Stimulated activated CD4-positive, alpha-beta T cell treated with anti-CD3 and anti-CD28 coated beads, TNF-alpha, amount 100 ng/mL, for 4 hours (primary cell): Measurements from ENCODE around the gene SKP2.
"Not testable (repeated sequence)": the region's sequence is repeated elsewhere in the genome, so short reads cannot be mapped to it uniquely, and the experiment has no call there.

Experiments used
- DNase-seq, 3 experiments: peaks; one replicate each; pipeline ENCODE4 v3.0.0-alpha.2; 2020; ENCODE audit warnings: low read depth in 3 of 3

Gene SKP2

DNA sequence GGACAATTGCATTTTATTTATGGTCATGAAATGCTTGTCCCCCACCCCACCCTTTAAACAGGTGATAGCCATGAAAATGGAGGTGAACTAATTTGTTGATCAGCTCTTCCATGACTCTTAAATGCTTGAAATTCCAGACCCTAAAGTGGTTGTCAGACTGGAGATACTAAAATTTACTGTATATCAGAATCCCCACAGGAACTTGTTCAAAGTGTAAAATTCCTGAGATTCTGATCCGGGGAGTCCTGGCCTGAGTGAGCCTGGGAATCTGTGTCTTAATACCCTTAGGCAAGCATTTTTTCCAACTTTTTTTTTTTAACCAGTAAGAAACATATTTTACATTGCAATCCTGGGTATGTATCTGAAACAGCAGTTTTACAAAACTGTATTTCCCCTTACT lies 4.7 kb downstream of the SKP2 start:
- DNase-seq: no peak

DNA sequence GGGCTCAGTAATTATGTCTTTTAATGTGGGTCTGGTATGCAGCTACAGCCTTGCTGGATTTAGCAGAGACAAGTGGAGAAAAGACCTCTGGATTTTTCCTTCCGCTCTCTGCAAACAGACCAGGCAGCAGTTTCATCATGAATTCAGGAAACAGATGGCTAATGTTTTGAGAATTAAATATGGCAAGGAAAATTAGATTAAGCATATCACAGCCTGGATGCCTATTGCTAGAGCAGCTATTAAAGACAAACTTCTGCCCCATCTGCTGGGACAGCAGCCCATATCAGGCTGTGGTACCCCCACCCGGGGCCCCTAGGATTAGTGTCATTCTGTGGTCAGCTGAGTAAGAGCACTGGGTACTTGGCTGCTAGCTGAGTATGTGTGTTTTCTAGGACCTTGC lies 6.2 kb downstream of the SKP2 start:
- no peak for DNase-seq

DNA sequence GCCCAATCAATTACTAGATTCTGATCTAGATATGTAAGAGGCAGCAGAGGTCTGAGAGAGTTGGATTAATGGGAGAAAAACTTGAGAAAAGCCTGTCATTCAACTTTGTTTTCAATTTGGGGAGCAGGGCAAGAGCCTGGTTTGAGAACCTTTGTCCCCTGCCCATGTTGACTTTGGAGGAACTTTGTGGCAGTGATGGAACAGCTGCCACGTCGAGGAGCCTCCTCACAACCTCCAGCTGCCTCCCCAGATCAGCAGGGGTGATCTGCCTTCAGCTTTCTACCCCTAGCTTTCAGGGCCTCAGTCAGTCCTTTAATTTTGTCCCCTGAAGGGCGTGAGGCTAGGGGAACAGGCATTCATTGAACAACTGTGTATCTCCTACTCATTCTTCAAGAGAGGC lies 8.7 kb downstream of the SKP2 start:
- no peak for DNase-seq

GRCh38 chr5:36161361-36161760 lies 9.4 kb downstream of the SKP2 start:
- DNase-seq: no peak

DNA sequence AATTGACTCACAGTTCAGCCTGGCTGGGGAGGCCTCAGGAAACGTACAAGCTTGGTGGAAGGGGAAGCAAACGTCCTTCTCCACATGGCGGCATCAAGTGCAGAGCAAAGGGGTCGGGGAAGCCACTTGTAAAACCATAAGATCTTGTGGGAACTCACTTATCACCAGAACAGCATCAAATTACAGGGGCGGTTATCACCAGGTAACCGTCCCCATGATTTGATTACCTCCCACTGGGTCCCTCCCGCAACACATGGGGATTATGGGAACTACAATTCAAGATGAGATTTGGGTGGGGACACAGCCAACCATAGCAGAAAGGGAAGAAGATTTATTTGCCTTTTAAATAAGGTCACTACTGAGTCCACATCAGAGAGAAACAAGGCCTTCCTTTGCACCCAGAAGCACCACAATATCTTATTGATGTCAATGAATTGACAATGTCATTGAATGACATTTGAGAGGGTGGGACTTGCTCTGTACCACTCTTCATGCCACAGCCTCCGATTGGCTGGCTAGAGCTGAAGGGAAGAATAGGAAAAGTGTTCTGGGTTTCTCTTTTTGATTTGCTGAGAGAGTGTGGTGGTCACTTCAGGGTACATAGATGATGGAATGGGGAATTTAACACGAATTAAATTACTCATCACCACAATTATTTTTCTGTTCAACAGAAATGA lies 11.0 kb downstream of the SKP2 start:
- DNase-seq: no peak

- DNase-seq: no peak
Measured at GRCh38 chr5:36164461-36164860, 12.6 kb downstream of the SKP2 start.

GRCh38 chr5:36168737-36169136 lies 16.8 kb downstream of the SKP2 start:
- DNase-seq: no peak

GRCh38 chr5:36170832-36171424 lies 19.0 kb downstream of the SKP2 start:
- no peak for DNase-seq

GRCh38 chr5:36172599-36172998 lies 20.7 kb downstream of the SKP2 start:
- DNase-seq: no peak

DNA sequence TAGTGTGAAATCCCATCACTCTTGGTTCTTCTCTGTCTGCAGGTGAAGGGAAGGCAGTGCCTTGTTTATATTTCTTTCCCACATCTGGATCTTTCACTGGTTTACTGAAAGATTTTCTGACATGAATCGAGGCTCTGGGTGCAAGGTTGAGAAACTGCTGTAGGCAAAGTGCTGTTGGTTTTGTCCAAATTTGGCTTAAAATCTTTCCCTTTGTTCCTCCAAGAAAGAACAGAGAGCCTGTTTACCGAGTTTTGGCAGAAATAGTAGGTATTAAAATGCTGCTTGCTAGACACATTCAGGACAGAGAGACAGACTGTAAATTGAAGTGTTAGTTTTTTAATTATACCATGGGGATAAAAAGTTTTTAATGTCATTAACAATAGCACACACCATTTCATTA lies 21.5 kb downstream of the SKP2 start:
- no peak for DNase-seq

DNA sequence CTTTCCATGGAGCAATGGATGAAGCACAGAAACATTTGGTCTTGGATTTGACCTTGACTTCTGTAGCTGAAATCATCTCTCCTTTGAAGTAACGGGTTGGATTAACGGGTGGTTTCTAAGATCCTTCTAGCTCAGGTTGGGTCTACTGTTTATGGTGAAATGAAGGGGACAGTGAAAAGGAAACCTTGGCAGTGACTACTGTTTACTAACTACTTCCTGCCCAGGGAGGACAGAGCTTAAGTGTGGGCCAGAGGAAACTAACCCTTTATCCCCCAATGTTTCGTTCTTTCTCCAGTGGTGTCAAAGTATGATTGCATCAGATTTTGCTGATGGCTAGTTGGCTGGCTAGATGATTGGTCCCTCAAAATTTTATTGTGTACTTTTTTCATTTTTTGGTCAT lies 22.2 kb downstream of the SKP2 start:
- no peak for DNase-seq

GRCh38 chr5:36175043-36175442 lies 23.1 kb downstream of the SKP2 start:
- DNase-seq: no peak

DNA sequence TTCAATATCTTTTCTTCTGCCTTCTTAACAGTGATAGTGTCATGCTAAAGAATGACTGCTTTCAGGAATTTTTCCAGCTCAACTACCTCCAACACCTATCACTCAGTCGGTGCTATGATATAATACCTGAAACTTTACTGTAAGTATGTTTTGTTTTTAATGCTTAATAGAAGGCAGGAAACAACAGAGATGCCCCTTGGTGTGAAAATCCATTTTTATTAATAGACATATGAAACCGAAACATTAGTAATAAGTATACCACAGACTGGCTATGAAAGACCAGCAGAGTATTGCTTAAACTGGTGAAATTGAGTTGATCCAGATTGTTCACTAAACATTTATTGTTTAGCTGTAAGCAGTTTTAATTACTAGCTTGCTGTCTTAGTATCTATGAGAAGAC lies 25.2 kb downstream of the SKP2 start:
- DNase-seq: no peak

GRCh38 chr5:36177715-36178523 lies 26.0 kb downstream of the SKP2 start:
- no peak for DNase-seq

DNA sequence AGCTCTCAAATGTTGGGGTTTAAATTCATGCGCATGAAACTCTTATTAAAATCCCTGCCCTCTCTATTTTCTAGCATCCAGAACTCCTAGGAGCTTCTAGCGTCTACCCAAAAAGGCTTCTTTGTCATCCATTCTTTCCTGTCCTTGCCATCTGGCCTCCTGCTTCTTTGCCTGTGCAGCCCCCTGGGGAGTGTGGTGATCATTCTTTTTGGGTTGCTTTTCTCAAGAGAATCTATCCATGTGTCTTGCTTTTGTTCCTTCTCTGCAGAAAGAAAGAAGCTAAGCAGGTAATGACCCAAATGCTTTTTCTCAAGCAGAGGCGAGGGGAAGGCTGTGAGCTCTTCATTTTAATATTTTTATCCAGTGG lies 26.6 kb downstream of the SKP2 start:
- no peak for DNase-seq

GRCh38 chr5:36179950-36180349 lies 28.0 kb downstream of the SKP2 start:
- DNase-seq: no peak

- DNase-seq: no peak
Measured at GRCh38 chr5:36180556-36181350, 28.8 kb downstream of the SKP2 start.

DNA sequence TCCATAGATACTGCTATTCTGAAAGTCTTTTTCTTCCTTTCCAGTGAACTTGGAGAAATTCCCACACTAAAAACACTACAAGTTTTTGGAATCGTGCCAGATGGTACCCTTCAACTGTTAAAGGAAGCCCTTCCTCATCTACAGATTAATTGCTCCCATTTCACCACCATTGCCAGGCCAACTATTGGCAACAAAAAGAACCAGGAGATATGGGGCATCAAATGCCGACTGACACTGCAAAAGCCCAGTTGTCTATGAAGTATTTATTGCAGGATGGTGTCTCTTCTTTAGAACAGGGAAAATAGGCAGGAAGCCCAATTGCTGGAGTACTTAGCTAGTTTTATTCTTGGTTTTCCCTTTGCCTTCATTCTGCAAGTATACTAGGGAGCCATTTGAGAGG lies 29.9 kb downstream of the SKP2 start:
- DNase-seq: no peak

GRCh38 chr5:36184408-36184807 lies 32.5 kb downstream of the SKP2 start:
- DNase-seq: not testable (repeated sequence)

DNA sequence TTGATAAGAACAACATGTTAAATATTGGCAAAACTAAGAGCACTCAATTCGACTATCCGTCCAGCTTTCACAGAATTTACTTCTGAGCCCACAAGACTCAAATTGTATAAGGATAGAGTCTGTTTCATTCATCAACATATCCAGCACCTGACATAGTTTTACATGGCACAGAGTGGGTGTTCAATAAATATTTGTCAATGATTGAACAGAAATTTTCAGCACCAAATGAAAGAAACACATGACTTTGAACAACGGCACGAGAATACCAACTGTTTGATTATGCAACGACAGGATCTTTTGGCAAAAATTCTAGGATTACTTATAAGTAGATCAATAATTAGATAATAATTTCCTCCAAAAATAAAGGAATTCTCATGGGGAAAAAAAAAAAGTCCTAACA lies 41.8 kb downstream of the SKP2 start:
- no peak for DNase-seq

- DNase-seq: no peak
Measured at GRCh38 chr5:36198281-36198680, 46.4 kb downstream of the SKP2 start.

- DNase-seq: not testable (repeated sequence)
Measured at GRCh38 chr5:36198783-36199182, 46.9 kb downstream of the SKP2 start.
